ENCODE measurements around the gene PRKG1. TPM values are rescaled to one million over a fixed set of nuclear protein-coding genes. Genes with fewer than 3 reads are reported as not detected.

PRKG1 gene
- total RNA-seq, 1 experiment from 2014 or later, result not detected

Other genes starting within 250 kb of the PRKG1 start
- not detected in 2 replicates for gene A1CF, start 188.9 kb upstream of the PRKG1 start, total RNA-seq (2014; rRNA removed; shearing (Covaris generic); ENCODE audit: low replicate concordance)